HG03460 (cell line): ENCODE data around the gene RPL21.
"Not testable (repeated sequence)": the region's sequence is repeated elsewhere in the genome, so short reads cannot be mapped to it uniquely, and the experiment has no call there.

Experiments
- ATAC-seq: cut with Tn5 transposase; IDR thresholded peaks from one replicate; pipeline ENCODE4 v1.9.1; 2021; ENCODE audit not compliant: unreplicated experiment

The RPL21 gene

GRCh38 chr13:27251166-27252091 is at the start of gene RPL21:
Gene RPL21, plus strand, starts transcription at chr13:27251558. Its CDS starts 2,219 bp downstream, at chr13:27253777.
- peak; percentile 92 for ATAC-seq

- no peak for ATAC-seq
Observed at GRCh38 chr13:27201661-27202060, 49.7 kb upstream of the RPL21 start.

GRCh38 chr13:27203186-27203585 is 48.2 kb upstream of the RPL21 start:
- no peak for ATAC-seq

- ATAC-seq: no peak
Observed at GRCh38 chr13:27203854-27204253, 47.5 kb upstream of the RPL21 start.

- no peak for ATAC-seq
Observed at GRCh38 chr13:27208514-27208913, 42.8 kb upstream of the RPL21 start.

GRCh38 chr13:27211271-27211670 is 40.1 kb upstream of the RPL21 start:
- no peak for ATAC-seq

- no peak for ATAC-seq
Observed at GRCh38 chr13:27211771-27212364, 39.5 kb upstream of the RPL21 start.

GRCh38 chr13:27213386-27213785 is 38.0 kb upstream of the RPL21 start:
- ATAC-seq: not testable (repeated sequence)

GRCh38 chr13:27217791-27218190 is 33.6 kb upstream of the RPL21 start:
- ATAC-seq: not testable (repeated sequence)

GRCh38 chr13:27218861-27219260 is 32.5 kb upstream of the RPL21 start:
- ATAC-seq: not testable (repeated sequence)

GRCh38 chr13:27219611-27220010 is 31.7 kb upstream of the RPL21 start:
- ATAC-seq: no peak

- not testable (repeated sequence) for ATAC-seq
Observed at GRCh38 chr13:27222100-27222499, 29.3 kb upstream of the RPL21 start.

GRCh38 chr13:27226991-27227390 is 24.4 kb upstream of the RPL21 start:
- ATAC-seq: no peak

- ATAC-seq: no peak
Observed at GRCh38 chr13:27228131-27228530, 23.2 kb upstream of the RPL21 start.

GRCh38 chr13:27229642-27230041 is 21.7 kb upstream of the RPL21 start:
- no peak for ATAC-seq

GRCh38 chr13:27233964-27234363 is 17.4 kb upstream of the RPL21 start:
- ATAC-seq: no peak

- ATAC-seq: no peak
Observed at GRCh38 chr13:27236478-27236877, 14.9 kb upstream of the RPL21 start.

- no peak for ATAC-seq
Observed at GRCh38 chr13:27242702-27243101, 8.7 kb upstream of the RPL21 start.

GRCh38 chr13:27245610-27246009 is 5.7 kb upstream of the RPL21 start:
- ATAC-seq: no peak

GRCh38 chr13:27250833-27251165 is 559 bp upstream of the RPL21 start:
- ATAC-seq: peak; percentile 7

GRCh38 chr13:27252467-27252866 is 1.1 kb downstream of the RPL21 start:
- no peak for ATAC-seq

GRCh38 chr13:27257233-27257568 is 5.8 kb downstream of the RPL21 start:
- ATAC-seq: no peak
